Measurements from ENCODE around the gene STOML1. TPM values are rescaled to one million over a fixed set of nuclear protein-coding genes. Genes with fewer than 3 reads are reported as not detected.
"Not testable (repeated sequence)": the region's sequence is repeated elsewhere in the genome, so short reads cannot be mapped to it uniquely, and the experiment has no call there.

STOML1 gene
- total RNA-seq, 4 donors from 2014 or later: 15.3 to 42.1 (median 30.1) TPM

GRCh38 chr15:73964736-73965093, 27.4 kb downstream of the STOML1 start:
- H3K4me3 ChIP-seq (replicated peaks in 1 of 3): no peak overlapping the region
- H3K36me3 ChIP-seq: no peaks in the 10 kb centered on the region
- intact Hi-C loops (cut with DNase I): no loop called here
- H3K27me3 ChIP-seq: no peaks in the 10 kb centered on the region
- DNase-seq: peak; percentile 71 to 81
- peaks cover 0 to 3% of the 10 kb centered on the region in 2 donors for H3K4me1 ChIP-seq
- no peaks in the 10 kb centered on the region for H3K9me3 ChIP-seq
- H3K27ac ChIP-seq: no peak overlapping the region
- 6 to 10% methylated on average over 6 to 10 of the region's 11 CpGs for WGBS, 2 donors
- no peak for TF ChIP-seq POLR2A (IDR thresholded peaks at IDR 0.05)
- TF ChIP-seq, protein P1, sequence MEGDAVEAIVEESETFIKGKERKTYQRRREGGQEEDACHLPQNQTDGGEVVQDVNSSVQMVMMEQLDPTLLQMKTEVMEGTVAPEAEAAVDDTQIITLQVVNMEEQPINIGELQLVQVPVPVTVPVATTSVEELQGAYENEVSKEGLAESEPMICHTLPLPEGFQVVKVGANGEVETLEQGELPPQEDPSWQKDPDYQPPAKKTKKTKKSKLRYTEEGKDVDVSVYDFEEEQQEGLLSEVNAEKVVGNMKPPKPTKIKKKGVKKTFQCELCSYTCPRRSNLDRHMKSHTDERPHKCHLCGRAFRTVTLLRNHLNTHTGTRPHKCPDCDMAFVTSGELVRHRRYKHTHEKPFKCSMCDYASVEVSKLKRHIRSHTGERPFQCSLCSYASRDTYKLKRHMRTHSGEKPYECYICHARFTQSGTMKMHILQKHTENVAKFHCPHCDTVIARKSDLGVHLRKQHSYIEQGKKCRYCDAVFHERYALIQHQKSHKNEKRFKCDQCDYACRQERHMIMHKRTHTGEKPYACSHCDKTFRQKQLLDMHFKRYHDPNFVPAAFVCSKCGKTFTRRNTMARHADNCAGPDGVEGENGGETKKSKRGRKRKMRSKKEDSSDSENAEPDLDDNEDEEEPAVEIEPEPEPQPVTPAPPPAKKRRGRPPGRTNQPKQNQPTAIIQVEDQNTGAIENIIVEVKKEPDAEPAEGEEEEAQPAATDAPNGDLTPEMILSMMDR (IDR thresholded peaks at IDR 0.05): peak; percentile 82 to 95 (median 87)

GRCh38 chr15:73962433-73962832, 29.7 kb downstream of the STOML1 start:
- intact Hi-C loops (cut with DNase I): no loop called here
- Histone ChIP-seq H3K27me3 (no peaks in the 10 kb centered on the region), H3K4me3 (replicated peaks in 1 of 3) (no peak overlapping the region), H3K27ac (no peak overlapping the region), H3K9me3 (no peaks in the 10 kb centered on the region), H3K36me3 (no peaks in the 10 kb centered on the region), H3K4me1 (peaks cover 0 to 3% of the 10 kb centered on the region in 2 donors)
- no peak for DNase-seq
- 77 to 78% methylated on average over 5 of the region's 5 CpGs for WGBS, 2 donors
- no peak for TF ChIP-seq POLR2A (IDR thresholded peaks at IDR 0.05)
- TF ChIP-seq, protein P1 (IDR thresholded peaks at IDR 0.05): no peak

- 87 to 95% methylated on average over 7 of the region's 7 CpGs for WGBS, 2 donors
- intact Hi-C loops (cut with DNase I); H3K4me1 ChIP-seq; H3K27ac ChIP-seq; H3K9me3 ChIP-seq; H3K27me3 ChIP-seq; H3K36me3 ChIP-seq; H3K4me3 ChIP-seq (replicated peaks in 1 of 3); DNase-seq: not testable (repeated sequence)
Measured at GRCh38 chr15:73960472-73961070, 31.5 kb downstream of the STOML1 start.

DNA sequence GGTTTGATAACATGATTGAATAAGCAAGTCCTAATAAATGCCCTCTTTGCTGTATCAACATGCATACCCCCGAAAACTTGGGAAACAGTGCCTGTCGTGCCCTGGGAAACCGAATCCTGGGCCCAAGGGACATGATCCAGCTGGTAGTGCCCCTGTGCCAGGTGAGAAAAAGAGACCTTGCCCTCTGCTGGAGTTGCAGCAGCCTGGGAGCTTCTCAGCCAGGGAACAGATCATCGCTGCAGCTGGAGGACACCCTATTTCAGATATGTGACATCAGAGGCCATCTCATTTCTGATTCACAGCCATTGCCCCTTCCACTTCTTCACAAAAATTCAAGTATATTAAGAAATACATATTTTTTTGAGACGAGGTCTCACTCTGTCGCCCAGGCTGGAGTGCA, 32.3 kb downstream of the STOML1 start:
- intact Hi-C loops (cut with DNase I): no loop called here
- WGBS, 2 donors: 93 to 94% methylated on average over 6 of the region's 6 CpGs
- H3K4me1 ChIP-seq: peaks cover under 1 to 7% of the 10 kb centered on the region in 2 donors
- H3K36me3 ChIP-seq: no peaks in the 10 kb centered on the region
- DNase-seq: no peak
- no peak overlapping the region for H3K27ac ChIP-seq
- TF ChIP-seq, protein P1 (IDR thresholded peaks at IDR 0.05): no peak
- H3K4me3 ChIP-seq (replicated peaks in 1 of 3): no peak overlapping the region
- no peaks in the 10 kb centered on the region for H3K27me3 ChIP-seq
- no peaks in the 10 kb centered on the region for H3K9me3 ChIP-seq

DNA sequence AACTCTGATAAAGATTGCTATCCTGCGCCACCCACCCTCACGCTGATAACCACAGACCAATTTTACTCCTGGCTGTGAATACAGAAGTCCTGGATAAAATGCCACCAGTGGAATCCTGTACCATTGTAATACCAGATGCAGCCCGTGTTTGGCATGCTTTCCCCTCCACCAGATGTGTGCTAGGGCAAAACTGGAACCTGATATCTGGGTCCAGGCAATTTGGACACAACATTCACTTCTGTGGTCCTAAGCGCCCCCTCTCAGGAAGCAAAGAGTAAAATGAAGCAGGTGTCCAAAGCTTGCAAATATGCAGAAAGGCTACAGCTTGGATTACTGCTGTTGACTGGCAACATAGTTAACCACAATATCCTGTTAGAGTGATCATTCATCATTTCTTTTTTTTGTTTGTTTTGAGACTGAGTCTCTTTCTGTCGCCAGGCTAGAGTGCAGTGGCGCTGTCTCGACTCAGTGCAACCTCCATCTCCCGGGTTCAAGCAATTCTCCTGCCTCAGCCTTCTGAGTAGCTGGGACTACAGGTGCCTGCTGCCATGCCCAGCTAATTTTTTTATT, 33.0 kb downstream of the STOML1 start:
- intact Hi-C loops (cut with DNase I): no loop called here
- Histone ChIP-seq H3K4me1 (peaks cover 0 to 7% of the 10 kb centered on the region in 2 donors), H3K4me3 (replicated peaks in 1 of 3) (no peak overlapping the region), H3K9me3 (no peaks in the 10 kb centered on the region), H3K27ac (no peak overlapping the region), H3K36me3 (no peaks in the 10 kb centered on the region), H3K27me3 (no peaks in the 10 kb centered on the region)
- TF ChIP-seq, protein P1 (IDR thresholded peaks at IDR 0.05): no peak
- no peak for TF ChIP-seq POLR2A (IDR thresholded peaks at IDR 0.05)
- no peak for DNase-seq
- WGBS, 2 donors: 58 to 60% methylated on average over 8 of the region's 8 CpGs
